A673 (cell line): ENCODE measurements around the gene PBX4. TPM values are rescaled to one million over a fixed set of nuclear protein-coding genes. Genes with fewer than 3 reads are reported as not detected.

Source experiments
- BruUV-seq: library from RNA; stranded (reverse); fragments of 400-500 nt; replicated peaks from 2 replicates; lab custom pipeline; 2021; lab: Mats Ljungman, UMichigan
- CTCF ChIA-PET: fragments of 300-600 bp; sonication (Branson Sonifier 250); formaldehyde crosslinking; loops from one replicate; lab custom pipeline; 2022; ENCODE audit warnings: antibody characterized with exemption; lab: Charles Lee
- POLR2A ChIA-PET: fragments of 300-600 bp; sonication (Branson Sonifier 250); formaldehyde crosslinking; loops from one replicate; lab custom pipeline; 2022; ENCODE audit warnings: antibody characterized with exemption; ENCODE audit not compliant: low non-redundant PET; lab: Charles Lee
- DNase-seq: peaks from one replicate; pipeline ENCODE4 v3.0.0-alpha.2; 2015; ENCODE audit warnings: low spot score
- H3K27ac ChIP-seq: fragments of 200-600 bp; sonication (generic); 2 replicates; pipeline ENCODE4 v1.5.1; 2016; ENCODE audit warnings: mixed run types, low read depth, mild to moderate bottlenecking, mixed read lengths, antibody characterized with exemption, low read length; ENCODE audit not compliant: poor library complexity, severe bottlenecking
- H3K27me3 ChIP-seq: fragments of 200-600 bp; sonication (generic); replicated peaks from 2 replicates; pipeline ENCODE4 v1.6.1; 2017; ENCODE audit warnings: mixed run types, low read depth, mild to moderate bottlenecking, mixed read lengths, antibody characterized with exemption, low read length; ENCODE audit not compliant: insufficient read depth, poor library complexity
- H3K36me3 ChIP-seq: fragments of 200-600 bp; sonication (generic); 2 replicates; pipeline ENCODE4 v1.6.1; 2016; ENCODE audit warnings: mixed run types, mild to moderate bottlenecking, mixed read lengths, antibody characterized with exemption, low read length; ENCODE audit not compliant: insufficient read depth, poor library complexity, severe bottlenecking
- H3K4me1 ChIP-seq: fragments of 200-600 bp; sonication (generic); 2 replicates; pipeline ENCODE4 v1.6.1; 2017; ENCODE audit warnings: mixed run types, mild to moderate bottlenecking, mixed read lengths, antibody characterized with exemption, low read length; ENCODE audit not compliant: insufficient read depth, poor library complexity, severe bottlenecking
- H3K4me3 ChIP-seq: fragments of 200-600 bp; sonication (generic); 2 replicates; pipeline ENCODE4 v1.5.1; 2016; ENCODE audit warnings: low read depth, mixed run types, mild to moderate bottlenecking, mixed read lengths, low read length; ENCODE audit not compliant: poor library complexity, severe bottlenecking
- H3K9me3 ChIP-seq: fragments of 200-600 bp; sonication (generic); 2 replicates; pipeline ENCODE4 v1.6.1; 2016; ENCODE audit warnings: mixed run types, low read depth, mild to moderate bottlenecking, mixed read lengths, antibody characterized with exemption, low read length; ENCODE audit not compliant: poor library complexity, severe bottlenecking
- EZH2 ChIP-seq: fragments of 200-600 bp; sonication (generic); IDR thresholded peaks from 2 replicates; pipeline ENCODE4 v1.6.1; 2017; ENCODE audit warnings: borderline replicate concordance, low read depth, mild to moderate bottlenecking, mixed read lengths, antibody characterized with exemption, low read length; ENCODE audit not compliant: poor library complexity, severe bottlenecking
- intact Hi-C: fragments of 100-400 bp; cut with micrococcal nuclease; formaldehyde crosslinking; loops from one replicate; pipeline ENCODE4 v1.10.0; 2022; ENCODE audit not compliant: unreplicated experiment
- total RNA-seq: library from RNA; stranded (reverse); gene quantifications from 2 replicates; pipeline ENCODE4 v1.2.3, GENCODE V29; 2021
- TF ChIP-seq, protein P1 (sequence below): fragments of 300-800, 200-600 bp; sonication (generic); conservative IDR thresholded peaks from 2 replicates; pipeline ENCODE4 v1.5.1; 2017; ENCODE audit warnings: low read depth, mild to moderate bottlenecking, antibody characterized with exemption, low read length, moderate library complexity, mixed read lengths

Gene PBX4
- total RNA-seq, 1 experiment from 2014 or later: 3.1 TPM

DNA sequence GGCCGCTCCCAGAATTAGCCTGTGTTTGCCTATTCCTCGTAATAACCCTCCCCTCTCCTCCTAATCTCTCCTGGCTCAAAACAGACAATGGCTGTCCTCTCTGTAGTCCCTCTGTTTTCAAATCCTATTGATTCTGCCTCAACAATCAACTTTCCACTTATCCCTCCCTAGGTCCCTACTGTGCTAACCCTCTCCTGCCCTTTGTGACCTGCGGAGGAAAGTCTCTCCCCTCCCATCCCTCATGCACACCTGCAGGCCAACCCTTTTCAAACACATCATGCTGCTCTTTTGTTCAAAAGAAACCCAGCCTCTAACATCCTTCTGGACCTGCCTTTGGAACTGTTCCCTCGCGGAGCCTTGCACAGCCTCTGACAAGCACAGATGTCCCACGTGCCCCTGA, 43.1 kb downstream of the PBX4 start:
- Histone ChIP-seq H3K27me3 (no peaks in the 10 kb centered on the region), H3K4me1 (no peaks in the 10 kb centered on the region), H3K36me3 (no peaks in the 10 kb centered on the region), H3K27ac (no peak overlapping the region), H3K4me3 (no peak overlapping the region), H3K9me3 (no peaks in the 10 kb centered on the region)
- no TSS peak for BruUV-seq
- ChIA-PET POLR2A (no interaction called here), CTCF (no interaction called here)
- intact Hi-C loops: no loop called here
- no peak for DNase-seq
- TF ChIP-seq, protein P1, sequence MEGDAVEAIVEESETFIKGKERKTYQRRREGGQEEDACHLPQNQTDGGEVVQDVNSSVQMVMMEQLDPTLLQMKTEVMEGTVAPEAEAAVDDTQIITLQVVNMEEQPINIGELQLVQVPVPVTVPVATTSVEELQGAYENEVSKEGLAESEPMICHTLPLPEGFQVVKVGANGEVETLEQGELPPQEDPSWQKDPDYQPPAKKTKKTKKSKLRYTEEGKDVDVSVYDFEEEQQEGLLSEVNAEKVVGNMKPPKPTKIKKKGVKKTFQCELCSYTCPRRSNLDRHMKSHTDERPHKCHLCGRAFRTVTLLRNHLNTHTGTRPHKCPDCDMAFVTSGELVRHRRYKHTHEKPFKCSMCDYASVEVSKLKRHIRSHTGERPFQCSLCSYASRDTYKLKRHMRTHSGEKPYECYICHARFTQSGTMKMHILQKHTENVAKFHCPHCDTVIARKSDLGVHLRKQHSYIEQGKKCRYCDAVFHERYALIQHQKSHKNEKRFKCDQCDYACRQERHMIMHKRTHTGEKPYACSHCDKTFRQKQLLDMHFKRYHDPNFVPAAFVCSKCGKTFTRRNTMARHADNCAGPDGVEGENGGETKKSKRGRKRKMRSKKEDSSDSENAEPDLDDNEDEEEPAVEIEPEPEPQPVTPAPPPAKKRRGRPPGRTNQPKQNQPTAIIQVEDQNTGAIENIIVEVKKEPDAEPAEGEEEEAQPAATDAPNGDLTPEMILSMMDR: no peak
- no peak for TF ChIP-seq EZH2

DNA sequence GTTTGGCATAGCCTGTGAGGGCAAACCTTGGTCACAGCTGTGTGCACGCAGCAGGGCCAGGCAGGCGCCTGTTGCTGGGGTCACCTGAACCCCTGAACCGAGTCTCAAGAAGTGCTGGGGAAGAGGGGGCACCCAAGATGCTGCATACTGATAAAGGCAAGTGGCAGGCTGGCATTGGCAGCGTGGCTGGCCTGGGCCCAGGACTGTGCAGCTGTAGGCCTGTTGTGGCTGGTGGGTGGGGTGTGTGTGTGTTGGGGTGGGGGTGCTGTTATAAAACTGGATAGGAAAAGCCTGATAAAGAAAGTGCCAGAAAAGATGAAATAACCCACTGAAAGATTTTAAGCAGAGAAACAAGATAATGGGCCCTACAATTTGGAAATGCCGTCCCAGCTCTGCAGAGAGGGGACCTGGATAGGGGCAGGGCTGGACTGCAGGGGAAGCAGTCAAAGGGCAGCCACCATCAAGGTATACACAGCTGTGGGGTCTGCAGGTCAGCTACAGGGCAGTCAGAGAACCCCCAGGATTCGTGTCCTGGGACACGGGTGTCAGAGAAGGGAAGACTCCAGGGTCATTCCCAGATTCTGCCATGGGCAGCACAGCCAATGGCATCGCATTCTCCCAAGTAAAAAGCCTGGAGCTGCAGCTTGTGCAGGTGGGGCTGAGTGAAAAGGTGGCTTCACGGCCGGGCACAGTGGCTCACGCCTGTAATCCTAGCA, 47.3 kb downstream of the PBX4 start:
- H3K27ac ChIP-seq: no peak overlapping the region
- intact Hi-C loops: no loop called here
- BruUV-seq: no TSS peak
- ChIA-PET CTCF (no interaction called here), POLR2A (no interaction called here)
- no peaks in the 10 kb centered on the region for H3K9me3 ChIP-seq
- no peak overlapping the region for H3K4me3 ChIP-seq
- no peaks in the 10 kb centered on the region for H3K27me3 ChIP-seq
- H3K4me1 ChIP-seq: no peaks in the 10 kb centered on the region
- TF ChIP-seq EZH2: no peak
- DNase-seq: no peak
- H3K36me3 ChIP-seq: no peaks in the 10 kb centered on the region

DNA sequence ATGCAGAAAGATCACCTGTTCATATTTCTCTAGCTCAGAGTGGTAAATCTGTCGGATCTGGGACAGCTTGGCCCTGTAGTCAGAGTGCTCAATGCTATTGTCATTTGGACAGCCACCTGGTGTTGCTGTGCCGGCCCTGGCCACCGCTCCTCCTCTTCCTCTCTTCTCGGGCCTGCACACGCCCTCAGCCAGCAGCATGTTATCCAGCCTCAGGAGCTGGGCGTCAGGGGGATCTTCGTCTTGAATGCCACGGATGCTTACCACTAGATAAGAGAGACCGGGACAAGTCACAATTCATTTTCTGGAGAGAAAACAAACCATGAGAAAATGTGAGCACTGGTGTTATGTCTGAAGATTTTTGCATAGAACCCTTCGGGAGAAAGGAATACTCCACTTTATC, 47.9 kb downstream of the PBX4 start:
- POLR2A ChIA-PET: no interaction called here
- CTCF ChIA-PET: no interaction called here
- no peak for TF ChIP-seq EZH2
- TF ChIP-seq, protein P1: no peak

More for the DNA sequence above, 47.9 kb downstream of the PBX4 start:
- no peak for DNase-seq
- no peaks in the 10 kb centered on the region for H3K4me1 ChIP-seq
- no peak overlapping the region for H3K27ac ChIP-seq
- intact Hi-C loops: no loop called here
- no TSS peak for BruUV-seq
- H3K9me3 ChIP-seq: no peaks in the 10 kb centered on the region
- no peaks in the 10 kb centered on the region for H3K27me3 ChIP-seq
- H3K4me3 ChIP-seq: no peak overlapping the region
- no peaks in the 10 kb centered on the region for H3K36me3 ChIP-seq
